22Rv1 (cell line): ENCODE measurements around the gene VEPH1.

ENCODE experiments used
- H3K27ac ChIP-seq: fragments of 450-650 bp; 2 replicates; pipeline ENCODE4 v1.5.1; 2017
- ZFX ChIP-seq: fragments of 450-650 bp; IDR thresholded peaks from 2 replicates; pipeline ENCODE4 v1.6.1; 2017; ENCODE audit warnings: antibody characterized with exemption, borderline replicate concordance
- TF ChIP-seq, protein P1 (sequence below): fragments of 450-650 bp; IDR thresholded peaks from 2 replicates; pipeline ENCODE4 v1.5.1; 2017; ENCODE audit warnings: mild to moderate bottlenecking

Gene VEPH1

GRCh38 chr3:157407769-157408168, 95.4 kb downstream of the VEPH1 start:
- no peak for TF ChIP-seq ZFX
- TF ChIP-seq, protein P1, sequence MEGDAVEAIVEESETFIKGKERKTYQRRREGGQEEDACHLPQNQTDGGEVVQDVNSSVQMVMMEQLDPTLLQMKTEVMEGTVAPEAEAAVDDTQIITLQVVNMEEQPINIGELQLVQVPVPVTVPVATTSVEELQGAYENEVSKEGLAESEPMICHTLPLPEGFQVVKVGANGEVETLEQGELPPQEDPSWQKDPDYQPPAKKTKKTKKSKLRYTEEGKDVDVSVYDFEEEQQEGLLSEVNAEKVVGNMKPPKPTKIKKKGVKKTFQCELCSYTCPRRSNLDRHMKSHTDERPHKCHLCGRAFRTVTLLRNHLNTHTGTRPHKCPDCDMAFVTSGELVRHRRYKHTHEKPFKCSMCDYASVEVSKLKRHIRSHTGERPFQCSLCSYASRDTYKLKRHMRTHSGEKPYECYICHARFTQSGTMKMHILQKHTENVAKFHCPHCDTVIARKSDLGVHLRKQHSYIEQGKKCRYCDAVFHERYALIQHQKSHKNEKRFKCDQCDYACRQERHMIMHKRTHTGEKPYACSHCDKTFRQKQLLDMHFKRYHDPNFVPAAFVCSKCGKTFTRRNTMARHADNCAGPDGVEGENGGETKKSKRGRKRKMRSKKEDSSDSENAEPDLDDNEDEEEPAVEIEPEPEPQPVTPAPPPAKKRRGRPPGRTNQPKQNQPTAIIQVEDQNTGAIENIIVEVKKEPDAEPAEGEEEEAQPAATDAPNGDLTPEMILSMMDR: no peak
- no peak overlapping the region for H3K27ac ChIP-seq

GRCh38 chr3:157406394-157406793, 96.8 kb downstream of the VEPH1 start:
- H3K27ac ChIP-seq: no peak overlapping the region
- TF ChIP-seq, protein P1: no peak
- TF ChIP-seq ZFX: no peak

- no peak overlapping the region for H3K27ac ChIP-seq
- TF ChIP-seq, protein P1: no peak
- TF ChIP-seq ZFX: no peak
These were observed 97.8 kb downstream of the VEPH1 start for GRCh38 chr3:157405457-157405856.

- TF ChIP-seq, protein P1: no peak
- no peak for TF ChIP-seq ZFX
- H3K27ac ChIP-seq: no peak overlapping the region
These were observed 98.8 kb downstream of the VEPH1 start for GRCh38 chr3:157404381-157404780.

- H3K27ac ChIP-seq: no peak overlapping the region
- TF ChIP-seq, protein P1: no peak
- TF ChIP-seq ZFX: no peak
These were observed 104.6 kb downstream of the VEPH1 start for GRCh38 chr3:157398598-157398997.

- TF ChIP-seq ZFX: no peak
- no peak overlapping the region for H3K27ac ChIP-seq
These were observed 108.8 kb downstream of the VEPH1 start for GRCh38 chr3:157394411-157394810.

GRCh38 chr3:157393113-157393512, 110.1 kb downstream of the VEPH1 start:
- TF ChIP-seq ZFX: no peak
- TF ChIP-seq, protein P1: no peak
- no peak overlapping the region for H3K27ac ChIP-seq

DNA sequence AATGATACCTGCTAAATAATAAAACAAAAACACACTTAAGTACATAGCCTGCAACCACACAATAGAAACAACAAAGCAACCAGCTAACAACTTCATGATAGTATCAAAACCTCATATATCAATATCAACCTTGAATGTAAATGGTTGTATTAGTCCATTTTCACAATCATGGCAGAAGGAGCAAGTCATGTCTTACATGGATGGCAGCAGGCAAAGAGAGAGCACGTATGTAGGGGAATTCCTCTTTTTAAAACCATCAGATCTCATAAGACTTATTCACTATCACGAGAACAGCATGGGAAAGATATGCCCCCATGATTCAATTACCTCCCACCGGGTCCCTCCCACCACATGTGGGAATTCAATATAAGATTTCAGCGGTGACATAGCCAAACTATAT, 111.1 kb downstream of the VEPH1 start:
- no peak for TF ChIP-seq ZFX
- TF ChIP-seq, protein P1: no peak
- no peak overlapping the region for H3K27ac ChIP-seq
